GM12872 (cell line): ENCODE measurements around the gene KDR.

Experiments
- TF ChIP-seq, protein P1 (sequence below): IDR thresholded peaks from 3 replicates; pipeline ENCODE4 v1.5.1; 2011; ENCODE audit warnings: low read depth, mild to moderate bottlenecking, low read length, moderate library complexity; ENCODE audit not compliant: insufficient read depth

The KDR gene

DNA sequence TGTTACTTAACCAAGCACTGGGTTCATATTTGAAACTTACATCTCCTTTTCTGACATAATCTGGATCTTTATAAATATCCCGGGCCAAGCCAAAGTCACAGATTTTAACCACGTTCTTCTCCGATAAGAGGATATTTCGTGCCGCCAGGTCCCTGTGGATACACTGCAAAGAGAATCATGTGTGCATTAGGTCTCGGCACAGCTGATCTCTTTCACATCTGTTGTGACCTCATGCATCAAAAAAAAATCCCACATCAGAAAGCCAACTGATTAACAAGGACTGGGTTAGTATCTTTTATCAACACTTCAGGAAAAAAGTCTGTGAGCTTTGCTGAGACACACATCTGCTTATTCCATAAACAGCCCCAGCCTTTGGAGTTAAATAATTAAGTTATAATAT, 35.5 kb downstream of the KDR start:
- TF ChIP-seq, protein P1, sequence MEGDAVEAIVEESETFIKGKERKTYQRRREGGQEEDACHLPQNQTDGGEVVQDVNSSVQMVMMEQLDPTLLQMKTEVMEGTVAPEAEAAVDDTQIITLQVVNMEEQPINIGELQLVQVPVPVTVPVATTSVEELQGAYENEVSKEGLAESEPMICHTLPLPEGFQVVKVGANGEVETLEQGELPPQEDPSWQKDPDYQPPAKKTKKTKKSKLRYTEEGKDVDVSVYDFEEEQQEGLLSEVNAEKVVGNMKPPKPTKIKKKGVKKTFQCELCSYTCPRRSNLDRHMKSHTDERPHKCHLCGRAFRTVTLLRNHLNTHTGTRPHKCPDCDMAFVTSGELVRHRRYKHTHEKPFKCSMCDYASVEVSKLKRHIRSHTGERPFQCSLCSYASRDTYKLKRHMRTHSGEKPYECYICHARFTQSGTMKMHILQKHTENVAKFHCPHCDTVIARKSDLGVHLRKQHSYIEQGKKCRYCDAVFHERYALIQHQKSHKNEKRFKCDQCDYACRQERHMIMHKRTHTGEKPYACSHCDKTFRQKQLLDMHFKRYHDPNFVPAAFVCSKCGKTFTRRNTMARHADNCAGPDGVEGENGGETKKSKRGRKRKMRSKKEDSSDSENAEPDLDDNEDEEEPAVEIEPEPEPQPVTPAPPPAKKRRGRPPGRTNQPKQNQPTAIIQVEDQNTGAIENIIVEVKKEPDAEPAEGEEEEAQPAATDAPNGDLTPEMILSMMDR: no peak

DNA sequence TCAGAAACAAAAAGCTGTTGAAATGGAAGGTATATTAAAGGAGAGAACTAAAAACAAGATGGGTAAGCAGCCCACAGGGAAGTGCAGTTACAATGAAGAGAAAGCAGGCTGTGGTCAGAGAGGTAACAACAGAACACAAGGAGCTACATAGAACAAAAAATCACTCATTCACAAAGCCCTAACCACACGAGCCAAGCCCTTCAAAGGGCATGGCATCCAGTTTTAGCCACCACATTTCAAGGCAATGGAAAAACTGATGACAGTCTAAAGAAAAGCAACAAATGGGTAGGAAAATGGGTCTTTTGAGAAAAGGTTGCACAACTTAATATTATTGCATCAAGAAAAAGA, 37.5 kb downstream of the KDR start:
- TF ChIP-seq, protein P1: no peak

DNA sequence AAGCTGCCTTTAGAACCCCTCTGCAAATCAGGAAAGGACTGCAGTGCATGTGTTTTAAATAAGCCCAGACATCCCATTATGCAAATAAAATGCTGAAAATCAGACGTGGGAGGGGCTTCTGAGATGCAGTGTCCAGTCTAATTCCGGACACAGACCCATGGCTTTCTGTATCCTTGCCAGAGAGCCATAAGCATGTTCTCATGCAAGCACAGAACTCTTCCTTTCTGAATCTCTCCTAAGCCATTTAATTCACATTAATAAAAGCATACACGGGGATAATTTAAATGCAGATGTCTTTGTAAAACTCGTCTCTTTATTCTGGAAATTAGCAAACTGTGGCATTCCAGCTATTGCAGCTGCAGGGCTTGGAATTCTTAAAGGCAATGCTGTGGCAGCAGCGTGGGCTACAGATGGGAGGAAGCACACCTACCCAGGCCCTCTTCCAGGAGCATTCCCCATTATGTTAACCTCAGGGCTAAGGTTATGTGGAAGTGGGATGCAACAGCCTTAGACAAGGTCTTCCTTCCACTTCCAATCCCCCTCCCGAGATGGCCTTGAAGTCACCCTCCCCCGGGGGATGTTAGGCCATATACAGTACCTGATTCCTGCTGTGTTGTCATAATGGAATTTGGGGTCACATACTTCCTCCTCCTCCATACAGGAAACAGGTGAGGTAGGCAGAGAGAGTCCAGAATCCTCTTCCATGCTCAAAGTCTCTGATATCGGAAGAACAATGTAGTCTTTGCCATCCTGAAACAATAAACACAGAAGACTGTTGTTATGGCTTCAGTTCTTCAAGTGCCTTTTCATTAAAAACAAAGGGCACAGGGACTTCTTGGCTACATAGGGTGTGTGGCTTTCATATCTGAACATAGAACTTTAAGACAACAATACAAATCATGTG, 38.1 kb downstream of the KDR start:
- TF ChIP-seq, protein P1: no peak

DNA sequence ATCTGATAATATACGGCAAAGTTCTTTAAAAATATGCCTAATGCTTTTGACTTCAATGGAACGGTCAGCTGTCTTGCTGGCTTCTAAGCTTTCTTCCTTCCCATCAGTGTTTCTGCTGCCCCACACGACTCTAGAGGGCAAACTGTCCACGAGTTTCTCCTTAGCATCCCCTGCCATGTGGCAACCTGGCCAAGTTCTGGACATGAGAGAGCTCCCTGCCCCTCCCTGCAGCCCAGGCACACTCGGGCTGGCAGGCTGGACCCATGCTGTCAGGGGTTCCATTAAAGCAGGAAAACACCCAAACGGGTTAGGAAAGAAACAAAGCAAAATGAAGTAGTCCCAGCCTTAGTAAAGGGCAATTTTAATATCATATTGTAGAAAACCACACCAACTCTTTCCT, 38.8 kb downstream of the KDR start:
- TF ChIP-seq, protein P1: no peak

DNA sequence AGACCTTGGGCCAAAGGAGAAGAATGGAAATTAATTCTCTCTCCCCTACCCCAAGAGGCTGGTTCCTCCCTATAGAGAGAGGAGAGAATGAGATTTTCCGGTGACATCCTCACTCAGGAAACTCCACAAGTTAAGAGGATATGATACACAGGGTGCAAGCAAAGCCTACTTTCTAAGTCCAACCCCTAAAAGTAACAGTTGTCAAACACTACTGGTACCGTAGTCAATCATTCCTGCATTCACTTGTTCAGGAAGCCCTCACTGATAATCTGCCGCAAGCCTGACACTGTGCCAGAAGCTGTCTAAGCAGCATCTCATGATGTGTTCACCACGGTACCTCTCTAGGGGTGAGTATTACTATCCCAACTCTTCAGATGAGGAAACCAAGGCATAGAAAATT, 41.7 kb downstream of the KDR start:
- TF ChIP-seq, protein P1: no peak

DNA sequence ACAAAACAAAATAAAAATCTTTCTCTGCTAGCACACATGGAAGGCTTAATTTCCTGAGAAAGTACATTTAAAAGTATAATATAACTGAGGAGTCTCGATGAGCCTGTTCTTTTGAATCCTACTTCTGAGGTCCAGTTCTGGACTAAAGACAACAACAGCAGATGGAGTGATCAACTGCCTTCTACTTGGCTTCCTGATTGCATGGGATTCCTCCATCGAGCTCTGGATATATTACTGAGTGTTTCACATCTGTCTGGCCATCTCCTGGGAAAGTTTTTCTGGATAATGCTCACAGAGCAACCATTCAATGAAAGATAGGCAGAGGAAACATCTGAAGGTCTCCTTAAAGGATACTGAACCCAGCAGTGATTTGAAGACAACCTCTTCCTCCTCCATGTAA, 42.6 kb downstream of the KDR start:
- TF ChIP-seq, protein P1: no peak

DNA sequence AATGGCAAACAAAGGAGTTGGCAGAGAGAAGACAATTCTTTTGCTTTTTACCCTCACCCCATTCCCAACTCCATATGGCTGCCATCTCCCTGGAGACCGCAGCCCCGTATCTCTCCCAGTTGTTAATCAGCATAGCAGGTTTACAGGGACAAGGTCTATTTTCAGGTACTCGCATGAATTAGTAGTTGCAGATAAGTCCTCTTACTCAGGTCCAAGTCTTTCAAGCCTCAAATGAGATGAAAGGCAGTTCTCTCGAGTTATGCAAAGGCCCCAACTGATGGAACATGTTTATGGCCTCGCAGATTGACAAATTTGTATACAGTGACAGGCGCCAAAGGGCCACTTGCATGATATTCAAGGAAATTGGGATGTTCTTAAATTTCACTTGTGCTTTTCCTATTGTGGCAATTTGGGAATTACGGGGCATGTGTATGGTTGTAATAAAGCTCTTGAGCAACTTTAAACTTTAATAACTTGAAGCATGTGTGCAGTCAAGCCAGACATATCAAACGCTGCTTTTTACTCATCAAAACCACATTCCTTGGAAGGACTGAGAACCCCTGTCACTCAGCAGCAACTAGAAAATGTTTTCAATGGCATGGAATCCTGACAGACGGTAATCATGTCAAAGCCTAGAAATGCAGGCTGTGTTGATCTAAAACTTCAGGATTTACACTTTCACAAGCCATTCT, 45.1 kb downstream of the KDR start:
- TF ChIP-seq, protein P1: no peak
